Activated naive CD8-positive, alpha-beta T cell treated with anti-CD3 and anti-CD28 coated beads for 36 hours (primary cell): Measurements from ENCODE around the gene RAC3. TPM values are rescaled to one million over a fixed set of nuclear protein-coding genes. Genes with fewer than 3 reads are reported as not detected.

Experiments
- DNase-seq: peaks from one replicate; pipeline ENCODE4 v3.0.0; 2021
- H3K27ac Mint-ChIP-seq: one replicate; pipeline ENCODE4 v1.8.0; 2022; ENCODE audit warnings: mild to moderate bottlenecking, moderate library complexity, mixed read lengths
- H3K27me3 Mint-ChIP-seq: one replicate; pipeline ENCODE4 v1.8.0; 2022; ENCODE audit warnings: mild to moderate bottlenecking, mixed read lengths
- H3K36me3 Mint-ChIP-seq: one replicate; pipeline ENCODE4 v1.8.0; 2021; ENCODE audit warnings: mild to moderate bottlenecking, mixed read lengths
- H3K4me1 Mint-ChIP-seq: one replicate; pipeline ENCODE4 v1.8.0; 2021; ENCODE audit warnings: mixed read lengths
- H3K4me3 Mint-ChIP-seq: one replicate; pipeline ENCODE4 v1.8.0; 2022; ENCODE audit warnings: mild to moderate bottlenecking, moderate library complexity, mixed read lengths
- H3K9me3 Mint-ChIP-seq: one replicate; pipeline ENCODE4 v1.8.0; 2022; ENCODE audit warnings: mixed read lengths
- total RNA-seq, 2 experiments: library from RNA; stranded (reverse); gene quantifications; one replicate each; pipeline ENCODE4 v1.2.3, GENCODE V29; 2021

Gene RAC3
- total RNA-seq, 2 experiments from 2014 or later = 4.7 to 5.1 TPM

DNA sequence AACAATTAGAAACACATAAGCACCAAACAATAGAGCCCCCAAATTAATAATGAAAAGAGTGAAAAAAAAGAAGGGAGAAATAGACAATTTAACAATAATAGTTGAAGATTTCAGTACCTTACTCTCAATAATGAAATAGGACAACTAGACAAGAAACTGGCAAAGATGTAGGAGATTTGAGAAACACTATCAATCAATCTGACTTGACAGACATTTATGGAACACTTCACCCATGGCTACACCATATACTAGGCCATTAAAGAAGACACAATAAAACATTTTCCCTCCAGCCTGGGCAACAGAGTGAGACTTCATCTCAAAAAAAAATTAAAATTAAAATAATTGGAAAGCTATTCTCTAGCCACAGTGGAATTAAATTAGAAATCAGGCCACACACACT lies 39.1 kb downstream of the RAC3 start:
- Mint-ChIP-seq H3K4me3 (no peak overlapping the region), H3K36me3 (peaks cover 2% of the 10 kb centered on the region), H3K9me3 (no peaks in the 10 kb centered on the region), H3K4me1 (peaks cover 3% of the 10 kb centered on the region), H3K27ac (no peak overlapping the region), H3K27me3 (no peaks in the 10 kb centered on the region)
- DNase-seq = no peak

DNA sequence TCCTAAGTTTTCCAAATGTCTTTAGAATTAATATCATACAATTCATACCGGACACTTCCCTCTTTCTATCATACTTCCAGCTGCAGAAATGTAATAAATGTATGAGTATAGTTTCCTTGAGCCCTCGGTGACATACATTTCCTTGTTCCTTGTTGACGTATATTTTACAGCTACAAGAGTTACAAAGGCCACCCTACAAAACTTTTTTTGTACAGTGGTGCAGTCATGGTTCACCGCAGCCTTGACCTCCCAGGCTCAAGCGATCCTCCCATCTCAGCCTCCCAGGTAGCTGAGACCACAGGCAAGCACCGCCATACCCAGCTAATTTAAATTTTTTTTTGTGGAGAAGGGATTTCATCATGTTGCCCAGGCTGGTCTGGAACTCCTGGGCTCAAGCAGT lies 41.3 kb downstream of the RAC3 start:
- Mint-ChIP-seq H3K9me3 (no peaks in the 10 kb centered on the region), H3K36me3 (no peaks in the 10 kb centered on the region), H3K4me1 (no peaks in the 10 kb centered on the region), H3K4me3 (no peak overlapping the region), H3K27ac (no peak overlapping the region), H3K27me3 (no peaks in the 10 kb centered on the region)
- DNase-seq = no peak

DNA sequence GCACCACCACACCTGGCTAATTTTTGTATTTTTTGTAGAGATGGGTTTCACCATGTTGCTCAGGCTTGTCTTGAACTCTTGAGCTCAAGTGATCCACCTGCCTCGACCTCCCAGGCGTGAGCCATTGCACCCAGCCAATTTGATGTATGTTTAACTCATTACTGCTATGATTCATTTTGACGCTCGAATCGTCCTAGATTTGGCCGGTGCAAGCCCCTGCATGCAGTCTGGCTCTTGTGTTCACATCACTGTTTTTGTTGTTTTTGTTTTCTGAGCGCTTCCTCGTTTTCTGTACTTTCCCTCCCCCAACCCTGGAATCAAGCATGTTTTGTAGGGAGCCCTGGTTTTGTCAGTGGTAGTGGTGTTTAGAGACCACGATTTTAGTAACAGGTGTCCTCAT lies 42.0 kb downstream of the RAC3 start:
- H3K27me3 Mint-ChIP-seq = no peaks in the 10 kb centered on the region
- no peaks in the 10 kb centered on the region for H3K9me3 Mint-ChIP-seq
- H3K36me3 Mint-ChIP-seq = peaks cover 3% of the 10 kb centered on the region
- H3K27ac Mint-ChIP-seq = no peak overlapping the region
- no peaks in the 10 kb centered on the region for H3K4me1 Mint-ChIP-seq
- no peak for DNase-seq
- H3K4me3 Mint-ChIP-seq = no peak overlapping the region

DNA sequence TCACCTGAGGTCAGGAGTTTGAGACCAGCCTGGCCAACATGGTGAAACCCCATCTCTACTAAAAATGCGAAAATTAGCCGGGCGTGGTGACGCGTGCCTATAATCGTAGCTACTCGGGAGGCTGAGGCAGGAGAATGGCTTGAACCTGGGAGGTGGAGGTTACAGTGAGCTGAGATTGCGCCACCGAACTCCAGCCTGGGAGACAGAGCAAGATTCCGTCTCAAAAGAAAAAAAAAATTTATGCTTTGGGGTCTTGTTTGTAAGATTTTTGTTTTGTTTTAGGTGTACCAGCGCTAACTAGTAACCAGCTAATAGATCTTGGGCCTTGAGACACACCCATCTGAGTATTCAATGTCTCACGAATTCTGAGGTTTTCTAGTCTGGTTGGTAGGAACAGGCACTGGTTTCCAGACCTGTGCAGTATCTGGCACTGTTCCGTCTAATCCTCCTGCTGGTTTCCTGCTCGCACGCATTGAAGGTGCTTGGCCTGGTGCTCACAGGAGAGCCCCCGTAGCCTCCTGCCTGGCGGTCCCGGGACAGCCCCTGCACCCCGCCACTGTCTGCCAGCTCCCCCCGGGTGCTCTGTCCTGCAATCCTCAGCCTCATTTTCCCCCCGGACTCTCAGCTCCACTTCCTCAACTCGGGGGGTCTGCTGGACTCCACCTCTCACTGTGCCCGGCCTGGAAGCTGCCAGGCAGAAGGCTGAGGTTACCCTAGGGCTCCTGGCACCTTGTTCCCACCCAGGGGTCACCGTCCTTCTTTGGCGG lies 44.7 kb downstream of the RAC3 start:
- Mint-ChIP-seq H3K27ac (peak overlapping the region; percentile 29), H3K4me1 (no peaks in the 10 kb centered on the region), H3K27me3 (no peaks in the 10 kb centered on the region), H3K9me3 (no peaks in the 10 kb centered on the region), H3K36me3 (peaks cover 6% of the 10 kb centered on the region), H3K4me3 (no peak overlapping the region)
- no peak for DNase-seq

- Mint-ChIP-seq H3K27ac (peak overlapping the region; percentile 29), H3K27me3 (no peaks in the 10 kb centered on the region), H3K36me3 (peaks cover 6% of the 10 kb centered on the region), H3K4me3 (no peak overlapping the region), H3K9me3 (no peaks in the 10 kb centered on the region), H3K4me1 (no peaks in the 10 kb centered on the region)
- DNase-seq = no peak
These were observed 45.5 kb downstream of the RAC3 start for GRCh38 chr17:82076785-82077591.

- H3K36me3 Mint-ChIP-seq = peaks cover 6% of the 10 kb centered on the region
- DNase-seq = no peak
- H3K27me3 Mint-ChIP-seq = no peaks in the 10 kb centered on the region
- H3K4me3 Mint-ChIP-seq = no peak overlapping the region
- no peaks in the 10 kb centered on the region for H3K4me1 Mint-ChIP-seq
- no peaks in the 10 kb centered on the region for H3K9me3 Mint-ChIP-seq
- H3K27ac Mint-ChIP-seq = no peak overlapping the region
These were observed 46.3 kb downstream of the RAC3 start for GRCh38 chr17:82077617-82078358.

DNA sequence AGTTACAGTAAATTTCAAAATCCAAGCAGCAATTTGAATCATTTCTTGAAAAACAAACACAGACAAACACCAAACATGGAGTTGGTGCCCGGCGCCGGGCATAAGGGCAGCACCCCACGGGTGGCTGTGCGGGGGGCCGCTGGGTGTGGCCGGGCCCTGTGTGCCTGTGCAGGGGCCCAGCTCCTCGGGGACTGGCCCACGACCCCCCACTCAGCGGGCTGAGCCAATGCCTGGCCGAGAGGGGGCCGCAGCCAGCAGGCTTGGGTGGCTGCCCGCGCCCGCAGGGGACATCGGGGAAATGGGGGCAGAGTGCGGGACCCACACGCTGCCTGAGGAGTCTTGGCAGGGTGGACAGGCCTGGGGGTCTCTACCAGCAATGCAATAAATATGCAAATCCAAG lies 47.0 kb downstream of the RAC3 start:
- Mint-ChIP-seq H3K36me3 (peaks cover 6% of the 10 kb centered on the region), H3K27ac (no peak overlapping the region), H3K27me3 (no peaks in the 10 kb centered on the region), H3K9me3 (no peaks in the 10 kb centered on the region), H3K4me1 (no peaks in the 10 kb centered on the region), H3K4me3 (no peak overlapping the region)
- no peak for DNase-seq

DNA sequence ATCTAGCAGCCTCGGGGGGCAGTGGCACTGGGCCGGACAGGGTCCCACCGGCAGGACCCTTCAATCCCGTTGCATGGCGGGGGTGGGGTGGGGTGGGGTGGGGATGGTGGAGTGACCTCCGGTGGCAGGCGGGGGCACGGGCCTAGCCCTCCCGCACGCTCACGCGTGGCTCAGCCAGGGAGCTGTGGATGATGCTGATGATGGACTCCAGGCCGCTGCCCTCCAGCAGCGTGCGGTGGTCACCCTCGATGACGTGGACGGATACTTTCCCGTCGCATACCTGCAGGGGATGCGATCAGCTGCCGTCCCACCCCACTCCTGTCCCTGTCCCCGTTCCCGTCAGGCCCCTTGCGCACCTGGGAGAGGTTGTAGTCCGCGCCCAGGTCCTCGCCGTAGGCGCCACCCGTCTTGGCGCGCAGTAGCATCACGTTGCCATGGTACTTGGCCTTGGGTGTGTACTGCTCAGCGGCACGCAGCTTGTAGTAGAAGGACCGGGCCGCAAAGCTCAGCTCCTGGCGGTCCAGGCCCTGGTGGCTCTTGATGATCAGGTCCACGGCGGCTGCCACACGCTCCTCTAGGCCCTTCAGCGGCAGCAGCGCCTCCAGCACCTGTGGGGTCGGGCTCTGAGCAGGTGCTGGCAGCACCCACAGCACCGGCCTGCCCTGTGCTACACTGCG lies 47.7 kb downstream of the RAC3 start:
- H3K9me3 Mint-ChIP-seq = no peaks in the 10 kb centered on the region
- H3K27me3 Mint-ChIP-seq = no peaks in the 10 kb centered on the region
- no peak for DNase-seq
- peaks cover 6% of the 10 kb centered on the region for H3K36me3 Mint-ChIP-seq
- no peak overlapping the region for H3K27ac Mint-ChIP-seq
- H3K4me1 Mint-ChIP-seq = no peaks in the 10 kb centered on the region
- H3K4me3 Mint-ChIP-seq = no peak overlapping the region

- no peak for DNase-seq
- no peaks in the 10 kb centered on the region for H3K4me1 Mint-ChIP-seq
- H3K9me3 Mint-ChIP-seq = no peaks in the 10 kb centered on the region
- H3K4me3 Mint-ChIP-seq = no peak overlapping the region
- no peaks in the 10 kb centered on the region for H3K27me3 Mint-ChIP-seq
- H3K27ac Mint-ChIP-seq = no peak overlapping the region
- H3K36me3 Mint-ChIP-seq = peaks cover 9% of the 10 kb centered on the region
These were observed 48.7 kb downstream of the RAC3 start for GRCh38 chr17:82080048-82080788.

DNA sequence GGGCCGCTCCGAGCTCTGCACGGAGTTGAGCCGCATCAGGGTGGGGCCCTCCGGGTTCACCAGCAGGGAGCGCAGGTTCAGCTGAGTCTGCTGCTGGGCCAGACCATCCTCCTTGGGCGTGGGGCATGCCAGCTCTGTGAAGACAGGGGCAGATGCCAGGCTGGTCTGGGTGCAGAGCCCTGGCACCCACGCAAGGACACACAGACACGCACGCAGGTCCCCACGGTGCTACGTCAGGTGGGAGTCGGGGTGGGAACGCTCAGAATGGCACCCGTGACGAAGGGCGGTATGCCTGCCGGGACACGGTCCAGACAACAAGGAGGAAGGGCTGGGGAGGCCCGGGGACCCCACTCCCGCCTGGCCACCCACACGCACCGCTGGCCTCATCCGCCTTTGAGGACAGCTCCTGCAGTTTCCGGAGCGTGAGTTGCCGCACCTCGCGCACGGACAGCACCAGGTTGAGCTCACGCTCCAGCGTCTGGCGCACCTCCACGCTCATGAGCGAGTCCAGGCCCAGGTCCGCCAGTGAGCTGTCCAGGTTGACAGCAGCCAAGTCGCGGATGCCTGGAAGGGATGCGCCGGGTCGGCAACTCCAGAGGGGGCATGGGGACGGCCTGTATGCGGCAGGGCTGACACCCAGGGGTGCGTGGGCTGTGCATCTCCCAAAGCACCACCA lies 49.4 kb downstream of the RAC3 start:
- no peak for DNase-seq
- Mint-ChIP-seq H3K4me3 (no peak overlapping the region), H3K4me1 (no peaks in the 10 kb centered on the region), H3K36me3 (peaks cover 9% of the 10 kb centered on the region), H3K9me3 (no peaks in the 10 kb centered on the region), H3K27me3 (no peaks in the 10 kb centered on the region), H3K27ac (no peak overlapping the region)

GRCh38 chr17:82081546-82081945 lies 50.1 kb downstream of the RAC3 start:
- Mint-ChIP-seq H3K4me3 (no peak overlapping the region), H3K4me1 (no peaks in the 10 kb centered on the region), H3K36me3 (peaks cover 9% of the 10 kb centered on the region), H3K27ac (no peak overlapping the region), H3K27me3 (no peaks in the 10 kb centered on the region), H3K9me3 (no peaks in the 10 kb centered on the region)
- DNase-seq = no peak

- Mint-ChIP-seq H3K36me3 (peaks cover 9% of the 10 kb centered on the region), H3K4me1 (no peaks in the 10 kb centered on the region)
These were observed 50.5 kb downstream of the RAC3 start for GRCh38 chr17:82081966-82082365.

GRCh38 chr17:82082456-82082855 lies 51.0 kb downstream of the RAC3 start:
- H3K4me1 Mint-ChIP-seq = no peaks in the 10 kb centered on the region
- no peaks in the 10 kb centered on the region for H3K27me3 Mint-ChIP-seq
- H3K27ac Mint-ChIP-seq = no peak overlapping the region
- no peaks in the 10 kb centered on the region for H3K9me3 Mint-ChIP-seq
- no peak for DNase-seq
- peaks cover 9% of the 10 kb centered on the region for H3K36me3 Mint-ChIP-seq
- H3K4me3 Mint-ChIP-seq = no peak overlapping the region

More at GRCh38 chr17:82081966-82082365, 50.5 kb downstream of the RAC3 start:
- no peak overlapping the region for H3K27ac Mint-ChIP-seq
- H3K27me3 Mint-ChIP-seq = no peaks in the 10 kb centered on the region
- H3K9me3 Mint-ChIP-seq = no peaks in the 10 kb centered on the region
- no peak for DNase-seq
- no peak overlapping the region for H3K4me3 Mint-ChIP-seq

GRCh38 chr17:82083009-82083408 lies 51.5 kb downstream of the RAC3 start:
- H3K27me3 Mint-ChIP-seq = no peaks in the 10 kb centered on the region
- no peak for DNase-seq
- H3K27ac Mint-ChIP-seq = no peak overlapping the region
- no peak overlapping the region for H3K4me3 Mint-ChIP-seq
- H3K4me1 Mint-ChIP-seq = no peaks in the 10 kb centered on the region
- H3K36me3 Mint-ChIP-seq = peaks cover 9% of the 10 kb centered on the region
- H3K9me3 Mint-ChIP-seq = no peaks in the 10 kb centered on the region
